ENCODE measurements around the gene MTUS2.

MTUS2 gene

DNA sequence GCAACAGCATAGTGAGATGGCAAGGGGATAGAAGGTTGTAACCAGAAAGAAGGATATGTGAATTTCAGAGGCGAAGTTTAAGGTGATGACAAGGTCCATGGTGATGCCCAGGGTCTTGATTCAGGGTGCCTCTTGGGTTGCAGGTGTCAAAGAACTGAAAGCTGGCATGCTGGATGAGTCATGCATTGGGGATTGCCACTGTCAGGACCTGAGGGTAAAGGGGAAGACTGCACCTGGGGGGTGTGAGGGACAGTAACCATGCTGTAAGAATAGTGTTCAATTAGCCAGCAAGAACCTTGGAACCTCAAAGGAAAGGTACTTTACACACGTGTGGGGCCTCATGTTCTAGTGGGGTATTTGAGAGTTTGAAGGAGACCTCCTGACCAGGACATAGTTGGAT lies 495.7 kb downstream of the MTUS2 start:
- POLR2A ChIA-PET, result no interaction called here
- CTCF ChIA-PET, result no interaction called here
- TF ChIP-seq, protein P1, sequence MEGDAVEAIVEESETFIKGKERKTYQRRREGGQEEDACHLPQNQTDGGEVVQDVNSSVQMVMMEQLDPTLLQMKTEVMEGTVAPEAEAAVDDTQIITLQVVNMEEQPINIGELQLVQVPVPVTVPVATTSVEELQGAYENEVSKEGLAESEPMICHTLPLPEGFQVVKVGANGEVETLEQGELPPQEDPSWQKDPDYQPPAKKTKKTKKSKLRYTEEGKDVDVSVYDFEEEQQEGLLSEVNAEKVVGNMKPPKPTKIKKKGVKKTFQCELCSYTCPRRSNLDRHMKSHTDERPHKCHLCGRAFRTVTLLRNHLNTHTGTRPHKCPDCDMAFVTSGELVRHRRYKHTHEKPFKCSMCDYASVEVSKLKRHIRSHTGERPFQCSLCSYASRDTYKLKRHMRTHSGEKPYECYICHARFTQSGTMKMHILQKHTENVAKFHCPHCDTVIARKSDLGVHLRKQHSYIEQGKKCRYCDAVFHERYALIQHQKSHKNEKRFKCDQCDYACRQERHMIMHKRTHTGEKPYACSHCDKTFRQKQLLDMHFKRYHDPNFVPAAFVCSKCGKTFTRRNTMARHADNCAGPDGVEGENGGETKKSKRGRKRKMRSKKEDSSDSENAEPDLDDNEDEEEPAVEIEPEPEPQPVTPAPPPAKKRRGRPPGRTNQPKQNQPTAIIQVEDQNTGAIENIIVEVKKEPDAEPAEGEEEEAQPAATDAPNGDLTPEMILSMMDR (IDR thresholded peaks at IDR 0.05; ENCODE audit: control extremely low read depth, extremely low read depth, low read depth, missing control alignments), result no peak
- DNase-seq (ENCODE audit: extremely low spot score), result no peak

GRCh38 chr13:29317828-29318227 lies 497.7 kb downstream of the MTUS2 start:
- ChIA-PET POLR2A (no interaction called here), CTCF (no interaction called here)
- no peak for DNase-seq (ENCODE audit: extremely low spot score)
- TF ChIP-seq, protein P1 (IDR thresholded peaks at IDR 0.05; ENCODE audit: control extremely low read depth, extremely low read depth, low read depth, missing control alignments), result no peak

DNA sequence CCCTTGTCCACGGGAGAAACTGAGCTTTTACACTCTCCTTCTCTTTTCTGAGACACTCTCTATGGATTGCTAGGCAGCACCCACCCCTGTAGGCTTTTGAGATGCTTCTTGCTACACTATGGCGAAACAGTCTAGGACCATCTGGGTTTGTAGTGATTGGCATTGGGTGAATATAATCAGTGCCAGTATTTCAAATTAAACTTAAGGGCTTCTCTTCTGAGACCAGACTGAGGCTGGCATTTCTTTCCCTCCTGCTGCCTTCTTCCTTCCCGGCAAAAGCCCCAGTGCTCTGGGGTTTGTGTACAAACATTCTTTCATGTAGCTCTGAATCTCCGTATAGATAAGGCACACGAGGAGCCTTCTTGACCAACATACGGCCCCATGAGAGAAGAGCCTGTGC lies 498.6 kb downstream of the MTUS2 start:
- POLR2A ChIA-PET, result no interaction called here

DNA sequence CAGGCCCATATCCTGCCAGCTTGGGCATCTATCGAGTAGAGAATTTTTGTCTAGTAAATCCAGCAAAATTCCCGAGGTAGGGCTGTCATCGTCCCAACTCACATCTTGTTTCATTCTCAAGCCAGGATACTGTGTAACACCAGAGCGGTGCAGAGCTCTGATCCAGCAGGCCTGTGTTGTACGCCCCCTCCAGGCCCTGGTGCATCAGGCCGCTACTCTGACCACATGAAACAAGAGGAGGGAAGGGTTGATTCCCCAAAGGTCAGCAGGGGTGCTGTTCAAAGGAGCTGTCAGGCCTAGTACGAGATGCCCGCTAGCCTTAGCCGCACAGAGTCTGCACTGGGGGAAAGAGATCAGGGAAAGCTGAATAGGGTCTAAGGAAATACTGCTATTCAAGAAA lies 499.3 kb downstream of the MTUS2 start:
- CTCF ChIA-PET, result interaction anchor here (0.9 kb wide), 1 partner anchor 22 kb away, joined by 3 read pairs; no protein-coding TSS in a partner anchor
- TF ChIP-seq, protein P1 (IDR thresholded peaks at IDR 0.05; ENCODE audit: control extremely low read depth, extremely low read depth, low read depth, missing control alignments), result no peak
- no peak for DNase-seq (ENCODE audit: extremely low spot score)
- POLR2A ChIA-PET, result no interaction called here

More for the DNA sequence above, 498.6 kb downstream of the MTUS2 start:
- no peak for DNase-seq (ENCODE audit: extremely low spot score)
- CTCF ChIA-PET, result interaction anchor here (0.9 kb wide), 1 partner anchor 23 kb away, joined by 3 read pairs; no protein-coding TSS in a partner anchor
- TF ChIP-seq, protein P1 (IDR thresholded peaks at IDR 0.05; ENCODE audit: control extremely low read depth, extremely low read depth, low read depth, missing control alignments), result no peak

DNA sequence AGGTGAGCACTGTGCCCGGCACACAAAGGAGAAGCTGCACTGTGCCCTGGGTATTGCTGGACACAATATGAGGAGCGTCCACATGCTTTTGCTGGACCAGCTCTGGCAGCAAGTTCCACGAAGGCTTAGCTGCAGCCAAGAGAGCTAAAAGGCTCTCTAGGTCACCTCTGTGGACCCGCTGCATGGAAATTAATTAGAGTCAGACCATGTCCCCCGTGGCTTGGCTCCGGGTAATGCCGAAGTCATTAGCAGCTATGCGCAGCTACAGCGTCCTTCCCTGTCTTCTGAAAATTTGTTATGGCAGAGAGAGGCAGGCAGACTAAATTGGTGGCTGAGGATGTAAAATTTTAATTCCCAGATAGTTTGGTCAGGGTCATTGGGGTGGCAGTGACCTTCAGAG lies 503.8 kb downstream of the MTUS2 start:
- no peak for DNase-seq (ENCODE audit: extremely low spot score)
- POLR2A ChIA-PET, result no interaction called here
- TF ChIP-seq, protein P1 (IDR thresholded peaks at IDR 0.05; ENCODE audit: control extremely low read depth, extremely low read depth, low read depth, missing control alignments), result no peak
- CTCF ChIA-PET, result interaction anchor here (1.1 to 1.4 kb wide), 2 partner anchors 39 to 49 kb away, joined by 3 read pairs; no protein-coding TSS in a partner anchor

- ChIA-PET POLR2A (no interaction called here), CTCF (interaction anchor here (1.1 to 1.4 kb wide), 2 partner anchors 38 to 49 kb away, joined by 3 read pairs; no protein-coding TSS in a partner anchor)
- TF ChIP-seq, protein P1 (IDR thresholded peaks at IDR 0.05; ENCODE audit: control extremely low read depth, extremely low read depth, low read depth, missing control alignments), result no peak
- no peak for DNase-seq (ENCODE audit: extremely low spot score)
Measured at GRCh38 chr13:29324601-29325000, 504.5 kb downstream of the MTUS2 start.

Measured in GM10248 (cell line).